ENCODE data around the gene SCAI. TPM values are rescaled to one million over a fixed set of nuclear protein-coding genes. Genes with fewer than 3 reads are reported as not detected.

The SCAI gene
- total and polyA plus RNA-seq, 9 of the 15 experiments (the other 6 are each of a cell fraction or from before 2014, with no cell fraction given), result 0.70 to 12.4 (median 4.2) TPM

GRCh38 chr9:125074976-125075375, 68.4 kb downstream of the SCAI start:
- Histone ChIP-seq H3K4me2 (ENCODE audit: insufficient read depth, low read length) (no peak overlapping the region), H3K4me3 (no peak overlapping the region), H3K9me1 (ENCODE audit: control insufficient read depth, insufficient read depth, low read length) (no peaks in the 10 kb centered on the region), H3K9ac (ENCODE audit: insufficient read depth in 1 of 2, low read depth in 2 of 2, low read length in 2 of 2) (no peak overlapping the region), H3K36me3 (ENCODE audit: control insufficient read depth, insufficient read depth, low read length) (no peaks in the 10 kb centered on the region), H3K27me3 (ENCODE audit: control insufficient read depth in 2 of 2, insufficient read depth in 2 of 2, low read length in 2 of 2) (no peaks in the 10 kb centered on the region), H3K9me3 (replicated peaks; ENCODE audit: control insufficient read depth, insufficient read depth, low read depth, low read length) (no peaks in the 10 kb centered on the region), H2AFZ (ENCODE audit: low read depth, low read length) (no peak overlapping the region), H3K4me1 (replicated peaks in 1 of 2; ENCODE audit: control insufficient read depth in 2 of 2, insufficient read depth in 2 of 2, low read length in 2 of 2) (peaks cover 0 to 3% of the 10 kb centered on the region in 2 experiments; a peak in 3 of 5 replicates), H4K20me1 (replicated peaks; ENCODE audit: control insufficient read depth, insufficient read depth, low read length) (no peaks in the 10 kb centered on the region), H3K27ac (ENCODE audit: extremely low read depth, low read depth, low read length) (no peak overlapping the region), H3K79me2 (ENCODE audit: control insufficient read depth, insufficient read depth, low read length) (no peaks in the 10 kb centered on the region; the same call in 2 of the 3 replicates)
- FAIRE-seq (no peak), DNase-seq (ENCODE audit: extremely low read depth in 1 of 4, low spot score in 3 of 4) (no peak), ATAC-seq (no peak)
- ChIA-PET CTCF (ENCODE audit: low intra/inter-chr PET ratio) (no interaction called here), POLR2A (interaction anchor here (0.6 to 0.9 kb wide), 2 partner anchors 9 to 20 kb away, joined by 3 to 4 read pairs; no protein-coding TSS in a partner anchor)
- intact Hi-C loops (cut with micrococcal nuclease), result no loop called here
- TF ChIP-seq ZNF184 (CRISPR knock-in tag; IDR thresholded peaks at IDR 0.05) (no peak), ETS2 (tag; IDR thresholded peaks at IDR 0.05; ENCODE audit: borderline replicate concordance, poor library complexity, severe bottlenecking) (no peak), BCOR (IDR thresholded peaks at IDR 0.05) (no peak), ZNF407 (IDR thresholded peaks at IDR 0.05; ENCODE audit: low read depth) (no peak), ATF2 (CRISPR knock-in tag; IDR thresholded peaks at IDR 0.05) (no peak), PHTF2 (CRISPR knock-in tag; IDR thresholded peaks at IDR 0.05) (no peak), CCAR2 (IDR thresholded peaks at IDR 0.05; ENCODE audit: low read depth, low read length) (no peak), E2F6 (IDR thresholded peaks at IDR 0.05; ENCODE audit: borderline replicate concordance in 1 of 2, extremely low read depth in 1 of 2, insufficient read depth in 1 of 2, insufficient read length in 1 of 2, low read depth in 1 of 2, low read length in 1 of 2, poor library complexity in 1 of 2, severe bottlenecking in 1 of 2) (no peak)
- WGBS (ENCODE audit: insufficient coverage, low coverage, missing lambda C conversion rate), result 97% methylated on average over 2 of the region's 2 CpGs
- in situ Hi-C loops (cut with MboI), result loop anchor here (25.0 kb wide), 1 partner anchor 963 kb away; no protein-coding TSS in a partner anchor
- BruUV-seq (replicated peaks), result no TSS peak

Measured in K562 (cell line).